HepG2 (cell line): Measurements from ENCODE around the gene FMNL2. TPM values are rescaled to one million over a fixed set of nuclear protein-coding genes. Genes with fewer than 3 reads are reported as not detected.

Experiments used
- DPF2 ChIP-seq: sonication (generic); formaldehyde crosslinking; IDR thresholded peaks from 2 replicates; pipeline ENCODE4 v1.4.0; 2020; ENCODE audit warnings: mild to moderate bottlenecking, low read depth, missing genetic modification reagents, borderline replicate concordance
- FOXK1 ChIP-seq: sonication (generic); formaldehyde crosslinking; IDR thresholded peaks from 2 replicates; pipeline ENCODE4 v1.4.0; 2020; ENCODE audit warnings: low read depth, missing genetic modification reagents, borderline replicate concordance
- NCOR1 ChIP-seq: fragments of 200-600 bp; sonication (generic); IDR thresholded peaks from 2 replicates; pipeline ENCODE4 v1.7.0; 2017; ENCODE audit warnings: antibody characterized with exemption, low read length, borderline replicate concordance
- NFYC ChIP-seq: IDR thresholded peaks from 2 replicates; pipeline ENCODE4 v1.6.1; 2016; ENCODE audit warnings: missing genetic modification reagents, missing compliant biosample characterization
- RBFOX2 ChIP-seq: fragments of 200-400 bp; formaldehyde crosslinking; IDR thresholded peaks from 2 replicates; pipeline ENCODE4 v1.6.1; 2017; ENCODE audit warnings: low read depth, mild to moderate bottlenecking, low read length
- RFX3 ChIP-seq: IDR thresholded peaks from 2 replicates; pipeline ENCODE4 v1.6.1; 2016; ENCODE audit warnings: missing biosample characterization, missing genetic modification reagents
- TCF12 ChIP-seq, 2 experiments: fragments of 450-650 bp in 1 of 2; sonication (generic) in 1 of 2; formaldehyde crosslinking in 1 of 2; IDR thresholded peaks; 2 replicates each; pipeline versions ENCODE4 v1.6.1 to v1.8.0; 2017 to 2022; ENCODE audit warnings: antibody characterized with exemption in 1 of 2, mild to moderate bottlenecking in 1 of 2, missing genetic modification reagents in 1 of 2, moderate library complexity in 1 of 2
- XRCC5 ChIP-seq: fragments of 200-400 bp; formaldehyde crosslinking; optimal IDR thresholded peaks from 2 replicates; pipeline ENCODE3; 2017; ENCODE audit warnings: mild to moderate bottlenecking, low read length
- ZNF337 ChIP-seq: sonication (generic); formaldehyde crosslinking; IDR thresholded peaks from 2 replicates; pipeline ENCODE4 v1.5.1; 2020; ENCODE audit warnings: missing genetic modification reagents, low read depth, mild to moderate bottlenecking, borderline replicate concordance
- ZNF549 ChIP-seq: sonication (generic); formaldehyde crosslinking; IDR thresholded peaks from 2 replicates; pipeline ENCODE4 v1.5.0; 2020; ENCODE audit warnings: missing genetic modification reagents
- ZSCAN31 ChIP-seq: sonication (generic); formaldehyde crosslinking; IDR thresholded peaks from 2 replicates; pipeline ENCODE4 v1.5.0; 2020; ENCODE audit warnings: low read depth, mild to moderate bottlenecking, missing genetic modification reagents
- polyA plus RNA-seq, 8 experiments: library from polyadenylated mRNA; depleted of rRNA in 3 of 8; stranded (reverse) in 7 of 8; unstranded in 1 of 8; fragments of >200 nt; fragmentation: Illumina TruSeq in 4 of 8; extraction: Trizol in 4 of 8; gene quantifications; 2 replicates each; pipeline versions ENCODE4 v1.2.1 to v1.2.3, GENCODE V29; 2011 to 2016; ENCODE audit warnings: low read depth in 4 of 8, missing spikeins in 1 of 8, mixed read lengths in 1 of 8; ENCODE audit not compliant: insufficient read depth in 1 of 8
- total RNA-seq, 5 experiments: library from RNA; depleted of rRNA; stranded (reverse); fragments of >200 nt; fragmentation: Illumina TruSeq; extraction: Trizol; gene quantifications; 2 replicates each; pipeline ENCODE4 v1.2.3, GENCODE V29; 2016; ENCODE audit warnings: low read depth in 1 of 5
- TF ChIP-seq, protein P1 (sequence below), 2 experiments: sonication (generic) in 1 of 2; formaldehyde crosslinking in 1 of 2; IDR thresholded peaks; 2 replicates each; pipeline versions ENCODE4 v1.4.0 to v1.6.1; 2018 to 2020; ENCODE audit warnings: missing genetic modification reagents in 2 of 2, borderline replicate concordance in 1 of 2, low read depth in 1 of 2, mild to moderate bottlenecking in 1 of 2, missing biosample characterization in 1 of 2
- TF ChIP-seq, protein P2 (sequence below): sonication (generic); formaldehyde crosslinking; IDR thresholded peaks from 2 replicates; pipeline ENCODE4 v1.4.0; 2020; ENCODE audit warnings: mild to moderate bottlenecking, missing genetic modification reagents
- TF ChIP-seq, protein P3 (sequence below): sonication (generic); formaldehyde crosslinking; IDR thresholded peaks from 2 replicates; pipeline ENCODE4 v1.9.0; 2021; ENCODE audit warnings: missing genetic modification reagents, borderline replicate concordance
- TF ChIP-seq, protein P4 (sequence below): sonication (generic); formaldehyde crosslinking; conservative IDR thresholded peaks from 2 replicates; pipeline ENCODE4 v1.5.0; 2020; ENCODE audit warnings: missing genetic modification reagents

Gene FMNL2
- total and polyA plus RNA-seq, 2 of the 13 experiments (the other 11 are each of a cell fraction or from before 2014, with no cell fraction given), result 66.5 to 67.7 TPM

DNA sequence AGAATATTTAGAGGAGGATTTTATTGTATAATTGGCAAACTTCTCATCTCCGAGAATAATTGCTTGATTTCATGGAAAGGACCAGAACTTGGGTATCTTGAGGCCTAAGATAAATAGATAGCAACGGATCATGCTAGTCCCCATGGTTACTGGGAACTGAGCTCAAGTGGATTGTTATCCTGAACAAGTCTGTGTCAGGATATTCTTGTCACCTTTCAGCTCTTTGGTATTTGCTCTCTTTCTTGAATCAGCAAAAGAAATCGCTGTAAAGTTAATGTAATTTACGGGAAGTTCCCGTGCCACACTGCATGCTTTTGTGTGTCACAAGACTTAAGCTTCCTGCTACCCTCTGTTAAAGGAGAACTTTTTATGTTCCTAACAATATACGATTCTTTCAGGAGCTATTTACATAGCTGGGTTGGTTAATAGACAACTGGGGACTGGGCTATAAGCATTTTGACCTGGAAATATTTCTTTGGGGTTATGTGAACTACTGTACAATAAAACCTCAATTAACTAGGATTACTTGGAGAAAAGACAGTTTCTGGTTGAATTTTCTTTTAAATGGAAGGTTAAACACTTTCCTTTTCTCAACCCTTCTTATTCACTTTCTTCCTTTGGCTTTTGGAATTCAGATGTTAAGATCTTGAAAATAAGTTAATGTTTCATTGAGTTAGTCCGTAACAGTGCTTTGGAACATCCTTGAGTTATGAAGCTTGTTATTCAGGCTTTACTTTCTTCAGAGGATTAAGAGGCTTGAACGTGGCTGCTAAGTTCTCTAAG, 151.2 kb downstream of the FMNL2 start (continued):
- TF ChIP-seq, protein P1, sequence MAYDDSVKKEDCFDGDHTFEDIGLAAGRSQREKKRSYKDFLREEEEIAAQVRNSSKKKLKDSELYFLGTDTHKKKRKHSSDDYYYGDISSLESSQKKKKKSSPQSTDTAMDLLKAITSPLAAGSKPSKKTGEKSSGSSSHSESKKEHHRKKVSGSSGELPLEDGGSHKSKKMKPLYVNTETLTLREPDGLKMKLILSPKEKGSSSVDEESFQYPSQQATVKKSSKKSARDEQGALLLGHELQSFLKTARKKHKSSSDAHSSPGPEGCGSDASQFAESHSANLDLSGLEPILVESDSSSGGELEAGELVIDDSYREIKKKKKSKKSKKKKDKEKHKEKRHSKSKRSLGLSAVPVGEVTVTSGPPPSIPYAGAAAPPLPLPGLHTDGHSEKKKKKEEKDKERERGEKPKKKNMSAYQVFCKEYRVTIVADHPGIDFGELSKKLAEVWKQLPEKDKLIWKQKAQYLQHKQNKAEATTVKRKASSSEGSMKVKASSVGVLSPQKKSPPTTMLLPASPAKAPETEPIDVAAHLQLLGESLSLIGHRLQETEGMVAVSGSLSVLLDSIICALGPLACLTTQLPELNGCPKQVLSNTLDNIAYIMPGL (CRISPR knock-in tag; IDR thresholded peaks at IDR 0.05; ENCODE audit: borderline replicate concordance in 1 of 2, low read depth in 1 of 2), result peak in 1 of 2 experiments; percentile 79; a peak in 1 of 4 replicates
- TF ChIP-seq TCF12 (IDR thresholded peaks at IDR 0.05) (no peak), TCF12 (CRISPR knock-in tag; IDR thresholded peaks at IDR 0.05) (0 out of 2 replicates have a peak, but pooled peaks have one; percentile 63), RFX3 (CRISPR knock-in tag) (peak; percentile 82), FOXK1 (CRISPR knock-in tag) (peak; percentile 90; the same call in 1 of the 2 replicates), NFYC (peak; percentile 53; the same call in 1 of the 2 replicates), ZNF549 (CRISPR knock-in tag) (no peak), RBFOX2 (0 out of 2 replicates have a peak, but pooled peaks have one; percentile 18), DPF2 (CRISPR knock-in tag) (peak; percentile 84; the same call in 1 of the 2 replicates), NCOR1 (peak; percentile 47; the same call in 1 of the 2 replicates), ZSCAN31 (peak; percentile 77; the same call in 1 of the 2 replicates), XRCC5 (no peak), ZNF337 (no peak)
- TF ChIP-seq, protein P2, sequence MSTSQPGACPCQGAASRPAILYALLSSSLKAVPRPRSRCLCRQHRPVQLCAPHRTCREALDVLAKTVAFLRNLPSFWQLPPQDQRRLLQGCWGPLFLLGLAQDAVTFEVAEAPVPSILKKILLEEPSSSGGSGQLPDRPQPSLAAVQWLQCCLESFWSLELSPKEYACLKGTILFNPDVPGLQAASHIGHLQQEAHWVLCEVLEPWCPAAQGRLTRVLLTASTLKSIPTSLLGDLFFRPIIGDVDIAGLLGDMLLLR (CRISPR knock-in tag), result no peak
- TF ChIP-seq, protein P3, sequence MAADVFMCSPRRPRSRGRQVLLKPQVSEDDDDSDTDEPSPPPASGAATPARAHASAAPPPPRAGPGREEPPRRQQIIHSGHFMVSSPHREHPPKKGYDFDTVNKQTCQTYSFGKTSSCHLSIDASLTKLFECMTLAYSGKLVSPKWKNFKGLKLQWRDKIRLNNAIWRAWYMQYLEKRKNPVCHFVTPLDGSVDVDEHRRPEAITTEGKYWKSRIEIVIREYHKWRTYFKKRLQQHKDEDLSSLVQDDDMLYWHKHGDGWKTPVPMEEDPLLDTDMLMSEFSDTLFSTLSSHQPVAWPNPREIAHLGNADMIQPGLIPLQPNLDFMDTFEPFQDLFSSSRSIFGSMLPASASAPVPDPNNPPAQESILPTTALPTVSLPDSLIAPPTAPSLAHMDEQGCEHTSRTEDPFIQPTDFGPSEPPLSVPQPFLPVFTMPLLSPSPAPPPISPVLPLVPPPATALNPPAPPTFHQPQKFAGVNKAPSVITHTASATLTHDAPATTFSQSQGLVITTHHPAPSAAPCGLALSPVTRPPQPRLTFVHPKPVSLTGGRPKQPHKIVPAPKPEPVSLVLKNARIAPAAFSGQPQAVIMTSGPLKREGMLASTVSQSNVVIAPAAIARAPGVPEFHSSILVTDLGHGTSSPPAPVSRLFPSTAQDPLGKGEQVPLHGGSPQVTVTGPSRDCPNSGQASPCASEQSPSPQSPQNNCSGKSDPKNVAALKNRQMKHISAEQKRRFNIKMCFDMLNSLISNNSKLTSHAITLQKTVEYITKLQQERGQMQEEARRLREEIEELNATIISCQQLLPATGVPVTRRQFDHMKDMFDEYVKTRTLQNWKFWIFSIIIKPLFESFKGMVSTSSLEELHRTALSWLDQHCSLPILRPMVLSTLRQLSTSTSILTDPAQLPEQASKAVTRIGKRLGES (CRISPR knock-in tag), result peak; percentile 81; the same call in 1 of the 2 replicates
- TF ChIP-seq, protein P4, sequence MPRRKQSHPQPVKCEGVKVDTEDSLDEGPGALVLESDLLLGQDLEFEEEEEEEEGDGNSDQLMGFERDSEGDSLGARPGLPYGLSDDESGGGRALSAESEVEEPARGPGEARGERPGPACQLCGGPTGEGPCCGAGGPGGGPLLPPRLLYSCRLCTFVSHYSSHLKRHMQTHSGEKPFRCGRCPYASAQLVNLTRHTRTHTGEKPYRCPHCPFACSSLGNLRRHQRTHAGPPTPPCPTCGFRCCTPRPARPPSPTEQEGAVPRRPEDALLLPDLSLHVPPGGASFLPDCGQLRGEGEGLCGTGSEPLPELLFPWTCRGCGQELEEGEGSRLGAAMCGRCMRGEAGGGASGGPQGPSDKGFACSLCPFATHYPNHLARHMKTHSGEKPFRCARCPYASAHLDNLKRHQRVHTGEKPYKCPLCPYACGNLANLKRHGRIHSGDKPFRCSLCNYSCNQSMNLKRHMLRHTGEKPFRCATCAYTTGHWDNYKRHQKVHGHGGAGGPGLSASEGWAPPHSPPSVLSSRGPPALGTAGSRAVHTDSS, result no peak
